Smooth muscle cell (in vitro differentiated cells): ENCODE results near the gene PLK1. TPM values are rescaled to one million over a fixed set of nuclear protein-coding genes. Genes with fewer than 3 reads are reported as not detected.

ENCODE experiments used
- DNase-seq: peaks from one replicate; lab custom pipeline; 2025; ENCODE audit not compliant: unreplicated experiment; lab: John Stamatoyannopoulos, UW
- H2AFZ ChIP-seq: fragments of 200-600 bp; sonication (generic); 2 replicates; pipeline ENCODE4 v1.6.0; 2016; ENCODE audit warnings: antibody characterized with exemption, low read depth, mild to moderate bottlenecking
- H3F3A ChIP-seq: fragments of 200-600 bp; sonication (generic); 2 replicates; pipeline ENCODE4 v1.6.0; 2017; ENCODE audit warnings: antibody characterized with exemption, low read depth
- H3K27ac ChIP-seq: fragments of 200-600 bp; sonication (generic); 2 replicates; pipeline ENCODE4 v1.5.1; 2016; ENCODE audit warnings: low read depth, mild to moderate bottlenecking
- H3K27me3 ChIP-seq: fragments of 200-600 bp; sonication (generic); 2 replicates; pipeline ENCODE4 v1.6.1; 2016; ENCODE audit warnings: low read depth, mild to moderate bottlenecking
- H3K36me3 ChIP-seq: fragments of 200-600 bp; sonication (generic); 2 replicates; pipeline ENCODE4 v1.5.1; 2016; ENCODE audit warnings: low read depth
- H3K4me1 ChIP-seq: fragments of 200-600 bp; sonication (generic); 2 replicates; pipeline ENCODE4 v1.5.1; 2016; ENCODE audit warnings: low read depth
- H3K4me2 ChIP-seq: fragments of 200-600 bp; sonication (generic); 2 replicates; pipeline ENCODE4 v1.6.0; 2016; ENCODE audit warnings: mild to moderate bottlenecking
- H3K4me3 ChIP-seq: fragments of 200-600 bp; sonication (generic); 2 replicates; pipeline ENCODE4 v1.5.1; 2016; ENCODE audit warnings: mild to moderate bottlenecking
- H3K79me2 ChIP-seq: fragments of 200-600 bp; sonication (generic); 2 replicates; pipeline ENCODE4 v1.6.0; 2016; ENCODE audit warnings: low read depth, mild to moderate bottlenecking
- H3K9ac ChIP-seq: fragments of 200-600 bp; sonication (generic); 2 replicates; pipeline ENCODE4 v1.6.0; 2016; ENCODE audit warnings: low read depth
- H3K9me3 ChIP-seq: fragments of 200-600 bp; sonication (generic); replicated peaks from 2 replicates; pipeline ENCODE4 v1.5.1; 2016; ENCODE audit warnings: low read depth
- H4K20me1 ChIP-seq: fragments of 200-600 bp; sonication (generic); 2 replicates; pipeline ENCODE4 v1.6.0; 2016; ENCODE audit warnings: low read depth
- WGBS: methylation state at CpG from one replicate; pipeline ENCODE4 v1.1.7; 2016; ENCODE audit warnings: low lambda C conversion rate; 5-methylcytosine and 5-hydroxymethylcytosine counted together
- polyA plus RNA-seq: library from polyadenylated mRNA; unstranded; fragments of >200 nt; fragmentation: Nextera tagmentation; extraction: Ambion mirVana; gene quantifications from 2 replicates; pipeline ENCODE4 v1.2.1, GENCODE V29; 2016
- total RNA-seq: library from RNA; depleted of rRNA; stranded (reverse); fragments of >200 nt; gene quantifications from 2 replicates; pipeline ENCODE4 v1.2.3, GENCODE V29; 2014
- TF ChIP-seq, protein P1 (sequence below): fragments of 200-600 bp; sonication (generic); IDR thresholded peaks from 2 replicates; pipeline ENCODE4 v1.5.1; 2017; ENCODE audit warnings: borderline replicate concordance, mild to moderate bottlenecking, antibody characterized with exemption; ENCODE audit not compliant: insufficient read depth, poor library complexity, severe bottlenecking

PLK1 gene
- total and polyA plus RNA-seq, 2 experiments from 2014 or later, result 15.5 to 29.7 TPM

DNA sequence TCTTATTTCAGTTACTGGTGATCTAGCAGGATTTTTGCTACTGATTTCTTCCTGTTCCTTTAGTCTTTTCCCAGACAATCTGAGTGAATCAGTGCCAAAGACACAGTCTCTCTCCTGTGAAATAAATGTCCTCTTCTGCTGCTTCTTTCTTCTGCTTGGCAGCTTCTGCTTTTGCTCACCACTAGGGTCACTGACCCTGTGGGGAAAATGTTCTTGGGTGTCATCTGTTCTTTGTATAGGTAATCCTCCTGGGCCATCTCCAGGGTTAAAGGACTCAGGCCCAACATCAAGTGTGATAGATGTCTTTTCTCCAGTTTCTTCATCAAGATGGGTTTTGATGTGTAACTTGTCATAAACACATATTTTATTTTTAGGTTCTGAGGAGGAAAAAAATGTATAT lies 42.7 kb upstream of the PLK1 start:
- no peak overlapping the region for H3K4me3 ChIP-seq

DNA sequence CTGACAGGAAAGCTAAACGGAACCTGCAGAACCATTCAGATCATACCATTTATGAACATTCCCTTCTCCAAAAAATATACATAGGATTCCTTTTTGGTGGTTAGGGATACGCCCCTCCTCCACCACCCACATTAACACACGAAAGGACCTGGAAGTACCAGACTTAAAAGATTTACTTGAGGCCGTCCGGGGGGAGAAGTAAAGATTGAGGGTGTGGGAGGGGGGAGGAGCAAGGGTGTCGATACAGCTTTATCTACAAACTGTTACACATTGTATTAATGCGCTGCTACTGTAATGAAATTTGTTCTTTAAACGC lies 38.1 kb upstream of the PLK1 start:
- WGBS, result 41% methylated on average over 8 of the region's 8 CpGs
- Histone ChIP-seq H3K27ac (no peak overlapping the region), H2AFZ (peak overlapping the region; percentile 85), H3K9ac (peak overlapping the region; percentile 80), H3K79me2 (peaks cover 18% of the 10 kb centered on the region), H3K4me1 (peaks cover 4% of the 10 kb centered on the region), H3K27me3 (no peaks in the 10 kb centered on the region), H4K20me1 (no peaks in the 10 kb centered on the region), H3F3A (no peaks in the 10 kb centered on the region), H3K4me2 (peak overlapping the region; percentile 84), H3K36me3 (no peaks in the 10 kb centered on the region), H3K4me3 (peak overlapping the region; percentile 56), H3K9me3 (no peaks in the 10 kb centered on the region)
- no peak for DNase-seq
- TF ChIP-seq, protein P1, sequence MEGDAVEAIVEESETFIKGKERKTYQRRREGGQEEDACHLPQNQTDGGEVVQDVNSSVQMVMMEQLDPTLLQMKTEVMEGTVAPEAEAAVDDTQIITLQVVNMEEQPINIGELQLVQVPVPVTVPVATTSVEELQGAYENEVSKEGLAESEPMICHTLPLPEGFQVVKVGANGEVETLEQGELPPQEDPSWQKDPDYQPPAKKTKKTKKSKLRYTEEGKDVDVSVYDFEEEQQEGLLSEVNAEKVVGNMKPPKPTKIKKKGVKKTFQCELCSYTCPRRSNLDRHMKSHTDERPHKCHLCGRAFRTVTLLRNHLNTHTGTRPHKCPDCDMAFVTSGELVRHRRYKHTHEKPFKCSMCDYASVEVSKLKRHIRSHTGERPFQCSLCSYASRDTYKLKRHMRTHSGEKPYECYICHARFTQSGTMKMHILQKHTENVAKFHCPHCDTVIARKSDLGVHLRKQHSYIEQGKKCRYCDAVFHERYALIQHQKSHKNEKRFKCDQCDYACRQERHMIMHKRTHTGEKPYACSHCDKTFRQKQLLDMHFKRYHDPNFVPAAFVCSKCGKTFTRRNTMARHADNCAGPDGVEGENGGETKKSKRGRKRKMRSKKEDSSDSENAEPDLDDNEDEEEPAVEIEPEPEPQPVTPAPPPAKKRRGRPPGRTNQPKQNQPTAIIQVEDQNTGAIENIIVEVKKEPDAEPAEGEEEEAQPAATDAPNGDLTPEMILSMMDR, result no peak

More for the DNA sequence above, 42.7 kb upstream of the PLK1 start:
- Histone ChIP-seq H4K20me1 (no peaks in the 10 kb centered on the region), H3K36me3 (no peaks in the 10 kb centered on the region), H3K27me3 (no peaks in the 10 kb centered on the region), H3K27ac (no peak overlapping the region), H3F3A (no peaks in the 10 kb centered on the region), H3K79me2 (no peaks in the 10 kb centered on the region), H3K9ac (no peak overlapping the region), H3K4me2 (no peak overlapping the region), H2AFZ (no peak overlapping the region), H3K4me1 (peaks cover 4% of the 10 kb centered on the region), H3K9me3 (no peaks in the 10 kb centered on the region)
- DNase-seq, result no peak
- TF ChIP-seq, protein P1, result no peak

DNA sequence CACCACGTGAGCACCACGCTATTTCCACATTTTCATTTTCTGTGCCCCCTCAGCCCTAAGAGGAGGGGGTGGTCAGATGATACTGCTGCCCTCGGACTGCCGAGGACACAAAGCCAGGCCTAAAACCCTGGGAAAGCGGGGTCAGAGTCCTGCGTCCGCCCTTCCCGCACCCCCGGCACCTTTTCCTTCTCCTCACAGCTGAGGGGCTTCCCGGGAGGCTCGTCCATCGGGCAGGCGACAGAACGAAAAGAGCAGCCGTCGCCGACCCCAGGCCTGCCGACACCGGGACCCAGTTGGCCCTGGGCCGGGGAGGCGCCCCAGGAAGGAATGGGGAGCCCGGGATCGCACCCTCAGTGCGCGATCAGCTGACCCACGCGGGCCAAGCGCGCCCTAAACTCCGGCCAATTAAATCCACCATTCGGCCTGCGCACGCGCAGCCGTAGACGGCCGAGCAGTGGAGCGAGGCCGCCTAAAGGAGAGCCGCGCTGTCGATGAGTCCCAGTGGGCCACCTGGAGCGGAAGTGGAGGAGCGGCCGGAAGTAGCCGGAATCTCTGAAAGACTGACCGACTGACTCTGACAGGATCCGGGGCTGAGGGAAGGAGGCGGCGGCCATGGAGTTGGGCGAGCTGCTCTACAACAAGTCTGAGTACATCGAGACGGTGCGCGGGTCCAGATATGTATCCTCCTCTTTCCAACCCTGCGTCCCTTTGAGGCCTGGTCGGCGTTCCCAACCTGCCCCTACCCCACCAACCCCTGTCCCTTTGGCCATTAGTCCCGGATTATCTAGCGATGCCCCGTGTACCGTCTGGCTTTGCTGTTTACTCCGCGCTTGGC lies 37.5 kb upstream of the PLK1 start, which contains the start of the genes DCTN5 and PALB2:
Gene DCTN5 (plus strand): TSS at position 536 of the 835 bp plus-strand sequence. CDS start 77 bp downstream, at position 613.
Gene PALB2 (minus strand): TSS at position 380 of the 835 bp plus-strand sequence. CDS start 153 bp downstream, at position 227.
- Histone ChIP-seq H3F3A (no peaks in the 10 kb centered on the region), H3K27ac (peak within 1 kb of the TSS; percentile 51), H3K27me3 (no peaks in the 10 kb centered on the region), H3K4me3 (peak within 1 kb of the TSS; percentile 56), H3K79me2 (peaks cover 24% of the 10 kb centered on the region), H4K20me1 (no peaks in the 10 kb centered on the region), H3K4me1 (peaks cover 4% of the 10 kb centered on the region), H3K4me2 (peak within 1 kb of the TSS; percentile 84), H3K36me3 (no peaks in the 10 kb centered on the region), H3K9me3 (no peaks in the 10 kb centered on the region), H2AFZ (peak within 1 kb of the TSS; percentile 85), H3K9ac (peak within 1 kb of the TSS; percentile 80)
- TF ChIP-seq, protein P1, result no peak
- peak; percentile 21 for DNase-seq
- whole genome bisulfite sequencing, result 35% methylated on average over 57 of the region's 64 CpGs
